ENCODE measurements around the gene LPIN1.
"Not testable (repeated sequence)": the region's sequence is repeated elsewhere in the genome, so short reads cannot be mapped to it uniquely, and the experiment has no call there.

LPIN1 gene

DNA sequence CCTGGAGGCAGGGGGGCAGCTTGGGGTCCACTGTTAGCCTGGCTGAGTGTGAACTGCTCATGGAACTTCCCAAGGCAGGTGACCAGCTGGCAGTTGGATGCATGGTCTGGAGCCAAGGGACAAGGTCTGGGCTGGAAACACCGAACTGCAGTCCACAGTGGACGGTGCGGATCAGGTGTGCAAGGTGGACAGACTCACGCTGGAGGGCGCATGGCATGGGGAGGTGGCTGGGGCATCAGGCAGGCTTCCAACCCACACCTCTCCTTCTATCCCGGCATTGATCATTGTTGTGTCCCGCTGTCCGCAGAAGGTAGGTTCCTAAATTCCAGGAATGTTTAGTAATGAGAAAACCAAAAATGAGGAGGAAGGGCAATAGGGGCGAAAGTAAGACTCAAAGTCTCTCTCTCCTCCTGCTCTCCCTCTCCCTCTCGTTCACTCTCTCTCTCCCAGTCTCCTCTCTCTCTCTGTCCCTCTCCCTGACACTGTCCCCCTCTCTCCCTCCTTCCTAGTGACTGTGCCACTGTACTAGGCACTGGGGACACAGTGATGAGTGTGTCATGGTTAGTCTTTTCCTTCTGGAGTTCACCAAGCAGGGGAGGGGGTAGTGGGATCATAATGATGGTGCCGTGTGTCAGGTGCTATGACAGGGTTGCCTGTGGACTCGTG, 30.3 kb upstream of the LPIN1 start:
- DNase-seq (ENCODE audit: low read depth in 2 of 2), result no peak

DNA sequence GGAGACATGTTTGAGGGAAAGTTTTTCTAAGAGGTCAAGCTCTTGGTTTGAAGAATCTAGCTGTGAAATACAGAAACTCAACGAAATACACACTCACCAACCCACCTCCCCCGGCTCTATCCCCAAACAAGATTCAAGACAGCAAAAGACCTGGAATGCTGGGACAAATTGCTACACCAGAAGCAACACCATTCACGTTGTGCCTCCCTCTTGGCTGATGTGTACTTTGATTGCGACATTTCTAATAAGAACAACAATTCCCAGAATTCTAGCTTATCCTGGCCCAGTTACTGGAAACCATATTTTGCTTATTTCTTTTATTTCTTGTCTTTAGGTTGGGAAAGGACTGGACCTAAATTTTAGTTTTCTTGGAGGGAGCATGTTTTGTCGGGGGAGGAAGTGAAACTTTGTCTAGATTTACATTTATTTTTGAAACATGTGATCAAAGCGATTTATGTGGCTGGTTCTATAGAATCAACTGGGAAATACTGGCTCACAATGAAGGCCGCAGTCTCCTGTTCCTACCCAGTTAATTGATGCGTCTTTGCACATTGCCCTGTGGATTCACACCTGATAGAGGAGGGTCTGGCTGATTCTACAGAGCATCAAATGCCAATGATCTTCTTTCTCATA, 29.6 kb upstream of the LPIN1 start:
- no peak for DNase-seq (ENCODE audit: low read depth in 2 of 2)

DNA sequence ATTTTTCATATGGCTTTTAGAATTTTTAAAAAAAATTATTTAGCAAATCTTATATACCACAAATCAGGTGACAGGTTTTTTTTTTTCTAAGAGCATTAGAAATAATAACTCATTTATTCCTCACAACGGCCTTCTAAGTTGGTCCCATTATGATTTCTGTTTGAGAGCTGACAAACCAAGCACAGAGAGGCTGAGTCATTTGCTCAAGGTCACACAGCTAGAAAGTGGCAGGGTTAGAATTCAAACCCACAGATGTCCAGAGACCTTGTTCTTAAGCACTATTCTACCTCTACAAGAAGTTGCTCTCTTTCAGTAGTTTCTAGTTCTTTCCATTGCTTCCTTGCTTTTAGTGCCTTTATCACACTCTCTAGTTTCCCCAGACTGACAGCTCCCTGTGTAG, 28.8 kb upstream of the LPIN1 start:
- no peak for DNase-seq (ENCODE audit: low read depth in 2 of 2)

DNA sequence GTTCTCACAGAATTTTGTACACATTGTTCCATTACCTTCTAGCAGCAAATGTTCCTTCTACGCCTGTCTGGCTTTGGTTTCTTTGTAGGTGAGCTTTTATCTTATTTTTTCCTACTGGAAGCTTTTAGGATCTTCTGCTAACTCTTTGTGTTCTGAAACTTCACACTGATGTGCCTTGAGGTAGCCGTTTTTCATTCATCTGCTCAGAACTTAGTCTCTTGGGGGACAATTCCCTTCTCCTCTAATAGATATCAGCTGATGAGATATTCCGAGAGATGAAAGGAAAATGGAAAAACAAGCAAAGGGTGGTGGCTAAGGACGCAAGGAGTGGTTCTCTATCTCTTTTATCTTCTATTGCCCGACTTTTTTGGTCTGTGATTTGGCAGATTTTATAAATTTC, 27.8 kb upstream of the LPIN1 start:
- no peak for DNase-seq (ENCODE audit: low read depth in 2 of 2)

DNA sequence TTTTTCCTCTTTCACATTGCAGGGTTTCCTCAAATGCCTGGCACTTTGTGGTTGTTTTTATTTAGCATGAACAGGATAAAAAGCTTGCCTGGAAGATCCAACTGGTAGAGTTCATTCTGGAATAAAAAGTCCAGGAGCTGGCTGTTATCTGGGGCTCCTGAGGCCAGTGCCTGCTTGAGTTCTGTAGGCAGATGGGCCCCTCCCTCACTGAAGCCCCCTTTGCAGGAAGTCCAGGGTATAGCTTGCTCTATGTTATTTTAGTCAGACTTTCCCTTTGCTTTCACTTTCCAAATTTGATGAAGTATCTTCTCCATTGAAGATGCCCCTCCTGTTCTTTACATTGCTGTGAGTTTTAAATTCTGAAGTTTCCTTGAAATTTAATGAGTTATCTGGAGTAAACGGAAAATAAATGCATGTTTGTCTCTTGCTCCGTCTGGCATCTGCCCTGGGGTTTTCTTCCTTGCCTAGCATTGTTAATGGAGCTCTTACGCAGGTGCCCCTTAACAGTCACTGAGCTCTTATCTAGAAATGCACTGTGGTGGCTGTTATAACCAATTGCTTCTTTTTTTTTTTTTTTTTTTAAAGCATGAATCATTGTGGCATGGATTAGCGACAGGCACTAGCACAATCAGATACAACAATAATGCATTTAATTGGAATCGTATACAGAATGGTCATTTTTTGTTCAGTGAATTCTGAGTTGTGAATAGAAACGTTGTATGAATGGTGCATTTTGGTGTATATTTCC, 27.0 kb upstream of the LPIN1 start:
- no peak for DNase-seq (ENCODE audit: low read depth in 2 of 2)

DNA sequence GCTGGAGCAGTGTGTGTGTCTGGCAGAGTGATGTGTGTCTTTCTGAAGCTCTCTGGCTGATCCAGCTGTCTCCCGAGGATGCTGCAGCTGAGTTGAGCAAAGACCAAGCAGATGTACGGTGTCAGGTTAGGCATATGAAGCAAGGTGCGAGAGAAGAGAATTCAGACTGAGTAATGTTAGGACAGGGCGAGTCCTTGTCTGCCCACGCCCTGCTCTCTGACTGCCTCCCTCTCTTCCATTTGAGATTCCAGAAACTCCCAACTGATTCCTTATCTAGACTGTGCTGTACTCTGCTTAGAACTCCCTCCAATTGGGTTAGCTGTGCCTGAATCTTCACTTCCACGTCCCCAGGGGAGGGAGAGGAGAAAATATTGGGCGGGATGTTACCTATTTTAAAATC, 25.7 kb upstream of the LPIN1 start:
- no peak for DNase-seq (ENCODE audit: low read depth in 2 of 2)

DNA sequence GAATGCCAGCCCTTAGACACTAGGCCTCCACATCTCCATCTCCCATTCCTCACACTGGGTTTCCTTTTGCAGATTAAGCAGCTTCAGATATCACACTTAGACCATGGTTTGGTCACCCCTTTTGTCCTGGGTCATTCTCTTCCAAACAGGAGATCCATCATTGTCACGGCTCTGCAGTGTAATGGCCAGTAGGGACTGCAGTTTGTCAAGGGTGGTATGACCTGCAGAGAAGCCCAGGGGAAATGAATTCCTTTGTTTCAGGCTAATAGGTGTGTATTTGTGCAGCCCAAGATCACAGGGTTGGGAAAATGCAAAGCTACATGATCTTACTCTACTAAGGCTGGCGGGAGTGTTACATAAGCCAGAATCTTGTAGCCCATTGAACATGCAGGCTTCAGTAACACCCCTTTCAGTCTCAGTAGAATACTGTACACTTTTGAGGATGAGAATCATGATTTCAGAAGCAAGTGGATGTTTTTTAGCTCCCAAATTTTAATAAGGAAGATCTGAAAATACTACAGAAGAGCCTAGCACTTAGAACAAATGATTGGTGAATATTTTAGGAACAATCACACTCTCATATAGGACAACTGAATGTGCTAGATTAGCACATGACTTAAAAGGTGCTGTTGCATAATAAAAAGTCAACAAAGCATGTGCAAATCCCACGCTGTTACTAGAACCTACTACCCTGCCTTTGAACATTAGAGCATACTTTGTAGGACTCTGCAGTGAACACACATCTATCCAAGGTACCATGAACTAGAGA, 24.0 kb upstream of the LPIN1 start:
- DNase-seq (ENCODE audit: low read depth in 2 of 2), result no peak

DNA sequence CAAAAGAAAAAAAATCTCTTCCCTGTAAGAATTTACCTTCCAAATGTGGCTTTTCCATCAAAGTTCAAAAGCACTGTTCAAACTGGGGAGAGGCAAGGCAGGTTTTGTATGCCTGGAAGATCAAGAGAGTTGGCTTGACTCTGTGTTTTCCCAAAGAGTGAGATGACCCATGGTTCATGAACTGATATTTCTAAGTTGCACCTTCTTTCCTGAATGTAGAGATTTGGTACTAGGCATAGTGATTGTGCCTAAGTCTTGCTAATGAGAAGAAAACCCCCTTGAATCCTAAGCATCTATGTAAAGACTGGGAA, 23.4 kb upstream of the LPIN1 start:
- DNase-seq (ENCODE audit: low read depth in 2 of 2), result no peak

DNA sequence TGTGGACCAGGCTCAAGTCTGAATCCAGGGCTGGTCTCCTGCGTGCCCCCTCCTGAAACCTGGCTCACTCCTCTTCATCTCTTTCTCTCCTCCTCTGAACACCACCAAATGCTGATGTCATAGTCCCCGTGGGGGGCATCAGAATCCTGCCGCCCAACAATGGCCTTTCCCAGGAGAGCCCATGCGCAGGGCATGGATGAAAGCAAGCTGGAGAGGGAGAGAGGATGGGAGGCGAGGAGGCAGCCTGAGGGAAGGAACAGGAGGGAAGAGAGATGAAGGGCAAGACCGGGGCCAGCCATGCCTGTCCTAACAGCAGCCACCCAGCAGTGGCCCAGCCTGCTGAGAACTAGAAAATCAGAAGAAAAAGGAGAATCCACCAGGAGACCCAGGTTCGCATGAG, 22.3 kb upstream of the LPIN1 start:
- DNase-seq (ENCODE audit: low read depth in 2 of 2), result no peak

DNA sequence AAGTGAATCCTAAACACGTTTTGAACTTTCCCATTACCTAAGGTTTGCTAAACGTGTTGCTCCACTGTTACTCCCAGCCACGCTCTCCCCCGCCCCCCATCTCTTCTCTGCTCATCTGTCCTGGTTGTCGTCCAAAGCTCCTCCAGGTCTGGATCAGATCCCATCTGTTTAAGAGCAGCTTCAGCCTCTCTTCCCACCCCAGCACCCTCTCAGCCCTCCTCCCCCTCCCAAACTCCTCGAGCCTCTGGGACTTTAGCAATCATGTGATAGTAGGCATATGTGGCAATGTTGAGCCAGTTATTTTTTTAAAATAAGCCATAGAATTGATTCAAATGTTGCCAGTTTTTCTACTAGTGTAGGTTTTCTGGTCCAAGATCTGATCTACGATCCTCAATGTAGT, 20.0 kb upstream of the LPIN1 start:
- DNase-seq (ENCODE audit: low read depth in 2 of 2), result no peak

DNA sequence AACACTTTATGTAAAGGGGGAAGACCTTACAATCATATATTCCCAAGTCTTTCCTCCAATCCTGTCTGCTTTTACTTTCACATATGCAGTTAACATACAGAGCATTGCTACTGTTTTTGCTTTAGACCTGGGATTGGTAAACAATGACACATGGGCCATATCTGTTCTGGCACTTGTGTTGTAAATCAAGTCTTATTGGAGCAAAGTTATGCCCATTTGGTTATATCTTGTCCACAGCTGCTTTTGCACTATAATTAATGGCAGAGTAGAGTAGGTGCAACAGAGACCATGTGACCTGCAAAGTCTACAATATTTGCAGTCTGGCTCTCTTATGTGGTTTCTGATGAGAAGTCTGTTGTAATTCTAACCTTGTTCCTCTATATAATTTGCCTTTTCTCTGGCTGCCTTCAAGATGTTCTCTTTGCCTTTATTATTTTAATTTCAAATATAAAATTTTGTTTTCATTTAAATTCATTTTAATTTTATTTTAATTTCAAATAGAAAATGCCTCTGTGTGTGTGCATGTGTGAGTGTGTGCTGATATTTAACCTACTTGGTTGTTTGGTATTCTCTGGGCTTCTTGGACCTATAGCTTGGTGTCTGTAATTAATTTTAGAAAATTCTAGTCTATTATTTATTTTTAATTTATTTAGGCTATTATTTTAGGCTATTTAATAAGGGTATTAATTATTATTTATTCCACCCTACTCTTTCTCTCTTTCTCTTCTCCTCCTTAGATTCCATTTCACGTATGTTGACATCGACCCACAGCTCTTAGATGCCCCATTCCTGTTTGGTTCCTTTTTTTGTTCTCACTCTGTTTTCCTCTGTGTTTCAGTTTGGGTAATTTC, 16.8 kb upstream of the LPIN1 start:
- DNase-seq (ENCODE audit: low read depth in 2 of 2), result no peak

DNA sequence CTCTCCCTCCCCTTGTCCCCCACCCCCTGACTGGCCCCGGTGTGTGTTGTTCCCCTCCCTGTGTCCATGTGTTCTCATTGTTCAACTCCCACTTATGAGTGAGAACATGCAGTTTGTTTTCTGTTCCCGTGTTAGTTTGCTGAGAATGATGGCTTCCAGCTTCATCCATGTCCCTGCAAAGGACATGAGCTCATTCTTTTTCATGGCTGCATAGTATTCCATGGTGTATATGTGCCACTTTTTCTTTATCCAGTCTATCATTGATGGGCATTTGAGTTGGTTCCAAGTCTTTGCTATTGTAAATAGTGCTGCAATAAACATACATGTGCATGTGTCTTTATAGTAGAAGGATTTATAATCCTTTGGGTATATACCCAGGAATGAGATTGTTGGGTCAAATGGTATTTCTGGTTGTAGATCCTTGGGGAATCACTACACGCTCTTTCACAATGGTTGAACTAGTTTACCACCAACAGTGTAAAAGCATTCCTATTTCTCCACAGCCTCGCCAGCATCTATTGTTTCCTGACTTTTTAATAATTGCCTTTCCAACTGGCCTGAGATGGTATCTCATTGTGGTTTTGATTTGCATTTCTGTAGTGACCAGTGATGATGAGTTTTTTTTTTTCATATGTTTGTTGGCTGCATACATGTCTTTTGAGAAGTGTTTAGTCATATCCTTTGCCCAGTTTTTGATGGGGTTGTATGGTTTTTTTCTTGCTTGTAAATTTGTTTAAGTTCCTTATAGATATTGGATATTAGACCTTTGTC, 15.0 kb upstream of the LPIN1 start:
- DNase-seq (ENCODE audit: low read depth in 2 of 2), result not testable (repeated sequence)

DNA sequence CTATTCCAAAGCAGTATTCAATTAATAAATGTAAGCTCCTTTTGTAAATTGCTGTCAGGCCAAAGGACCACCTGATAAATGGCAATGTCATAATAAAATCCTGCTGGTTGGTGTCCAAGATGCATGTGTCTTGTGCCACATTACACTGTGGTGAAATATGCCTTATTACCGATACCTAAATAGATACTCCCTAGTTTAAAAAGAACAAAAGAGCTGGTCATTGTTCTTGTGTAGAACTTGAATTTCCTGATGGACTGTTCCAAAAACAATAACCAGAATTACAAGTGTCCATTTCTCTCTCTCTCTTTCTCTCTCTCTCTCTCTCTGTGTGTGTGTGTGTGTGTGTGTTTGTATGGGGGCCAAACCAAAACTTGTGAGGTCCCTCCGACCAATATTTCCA, 13.8 kb upstream of the LPIN1 start:
- DNase-seq (ENCODE audit: low read depth in 2 of 2), result no peak

DNA sequence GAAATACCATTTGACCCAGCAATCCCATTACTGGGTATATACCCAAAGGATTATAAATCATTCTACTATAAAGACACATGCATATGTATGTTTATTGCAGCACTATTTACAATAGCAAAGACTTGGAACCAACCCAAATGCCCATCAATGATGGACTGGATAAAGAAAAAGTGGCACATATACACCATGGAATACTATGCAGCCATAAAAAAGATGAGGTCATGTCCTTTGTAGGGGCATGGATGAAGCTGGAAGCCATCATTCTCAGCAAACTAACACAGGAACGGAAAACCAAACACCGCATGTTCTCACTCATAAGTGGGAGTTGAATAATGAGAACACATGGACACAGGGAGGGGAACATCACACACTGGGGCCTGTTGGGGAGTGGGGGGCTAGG, 8.6 kb upstream of the LPIN1 start:
- not testable (repeated sequence) for DNase-seq (ENCODE audit: low read depth in 2 of 2)

DNA sequence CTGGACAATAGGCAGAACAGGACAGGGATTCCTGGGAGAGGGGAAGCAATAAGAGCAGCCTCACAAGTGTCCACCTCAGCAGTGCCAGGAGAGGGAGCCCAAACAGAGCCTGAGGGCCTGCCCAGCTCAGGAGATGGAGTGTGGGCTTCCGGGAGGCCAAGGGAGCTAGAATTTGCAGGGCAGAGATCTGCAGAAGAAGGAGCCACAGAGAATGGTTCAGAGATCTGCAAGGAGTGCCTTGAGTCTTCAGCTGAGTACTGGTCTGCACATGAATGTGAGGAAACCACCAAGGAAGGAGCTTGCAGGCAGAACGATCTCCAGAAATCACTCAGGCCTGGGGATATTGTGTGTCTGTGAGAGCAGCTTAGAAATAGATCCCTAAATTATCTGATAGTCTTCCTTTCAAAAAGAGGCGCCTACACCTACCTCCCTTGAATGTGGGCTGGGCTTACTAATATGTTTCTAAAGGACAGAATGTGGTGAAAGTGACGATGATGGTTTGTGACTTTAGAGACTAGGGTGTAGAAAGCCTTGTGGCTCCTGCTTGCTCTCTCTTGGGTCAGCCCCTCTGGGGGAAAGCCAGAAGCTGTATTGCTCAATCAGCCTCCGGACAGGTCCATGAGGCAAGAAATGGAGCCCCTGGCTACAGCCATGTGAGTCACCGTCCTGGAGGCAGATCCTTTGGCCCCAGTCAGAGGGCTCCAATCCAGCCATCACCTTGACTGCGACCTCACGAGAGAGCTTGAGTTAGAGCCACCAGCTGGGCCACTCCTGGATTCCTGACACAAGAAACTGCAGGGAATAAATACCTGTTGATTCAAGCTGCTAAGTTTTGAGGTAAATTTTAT, 7.6 kb upstream of the LPIN1 start:
- DNase-seq (ENCODE audit: low read depth in 2 of 2), result no peak

DNA sequence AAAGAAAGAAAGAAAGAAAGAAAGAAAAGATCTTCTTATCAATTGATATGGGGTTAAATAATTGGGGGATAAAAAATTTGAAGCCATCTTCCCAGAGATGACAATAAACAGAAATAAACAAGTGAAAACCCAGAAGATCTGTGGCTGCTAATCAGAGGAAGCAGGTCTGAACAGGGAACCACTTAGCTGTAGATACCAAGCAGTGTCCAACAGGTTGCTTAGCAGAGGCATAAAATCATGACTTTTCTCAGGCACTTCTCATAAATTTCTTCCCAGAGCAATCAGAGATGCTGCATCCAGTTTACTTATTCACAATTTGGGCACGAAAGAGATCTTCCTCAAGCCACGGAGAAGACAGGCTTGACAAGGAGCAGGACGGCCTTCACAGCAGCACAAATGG, 5.7 kb upstream of the LPIN1 start:
- no peak for DNase-seq (ENCODE audit: low read depth in 2 of 2)

DNA sequence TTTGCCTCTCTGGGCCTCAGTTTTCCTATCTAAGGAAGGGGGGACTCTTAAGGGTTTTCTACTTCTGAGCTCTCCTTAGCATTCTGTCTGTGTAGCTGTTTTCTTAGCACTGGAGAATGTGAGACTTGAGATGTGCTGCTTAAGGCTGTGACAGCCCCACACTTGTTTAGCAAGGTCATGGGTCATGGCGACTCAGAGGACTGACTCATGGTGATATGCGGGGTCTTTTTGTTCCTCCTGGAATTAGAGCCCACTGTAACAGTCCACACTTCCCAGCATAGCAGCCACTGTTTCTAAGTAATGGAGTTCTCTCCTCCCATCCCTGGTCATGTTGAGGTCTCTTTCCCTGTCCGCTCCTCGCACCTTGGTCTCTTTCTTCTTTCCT, 4.1 kb upstream of the LPIN1 start:
- DNase-seq (ENCODE audit: low read depth in 2 of 2), result no peak

DNA sequence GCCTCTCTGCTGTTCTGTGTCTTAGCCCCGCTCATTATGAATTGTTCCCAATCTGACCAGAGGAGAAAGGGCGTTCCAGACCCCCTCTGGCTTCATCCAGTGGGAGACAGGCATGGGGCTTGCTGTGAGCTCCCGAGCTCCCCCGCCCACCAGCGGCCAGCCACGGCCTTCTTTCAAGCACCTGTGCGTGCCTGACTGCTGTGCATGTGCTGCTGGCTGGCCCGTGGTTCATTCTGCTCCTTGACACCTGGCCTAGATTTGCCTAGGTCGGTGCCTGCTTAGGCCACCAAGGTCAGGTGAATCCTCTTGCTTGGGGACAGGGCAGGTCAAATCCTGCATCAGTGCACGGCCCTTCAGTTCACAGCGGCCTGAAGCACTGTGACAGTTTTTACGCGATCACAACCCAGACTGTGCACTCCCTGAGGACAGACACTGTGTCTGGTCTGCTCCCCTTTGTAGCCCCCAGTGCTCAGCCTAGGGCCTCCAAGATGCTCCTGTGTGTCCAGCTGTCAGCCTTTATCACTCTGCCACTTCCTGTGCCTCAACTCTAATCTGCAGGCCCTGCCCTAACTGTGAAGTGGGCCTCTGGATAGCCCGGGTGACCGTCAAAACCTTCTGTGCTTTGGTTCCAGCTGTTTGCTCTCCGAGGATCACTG, 3.6 kb upstream of the LPIN1 start:
- DNase-seq (ENCODE audit: low read depth in 2 of 2), result no peak

DNA sequence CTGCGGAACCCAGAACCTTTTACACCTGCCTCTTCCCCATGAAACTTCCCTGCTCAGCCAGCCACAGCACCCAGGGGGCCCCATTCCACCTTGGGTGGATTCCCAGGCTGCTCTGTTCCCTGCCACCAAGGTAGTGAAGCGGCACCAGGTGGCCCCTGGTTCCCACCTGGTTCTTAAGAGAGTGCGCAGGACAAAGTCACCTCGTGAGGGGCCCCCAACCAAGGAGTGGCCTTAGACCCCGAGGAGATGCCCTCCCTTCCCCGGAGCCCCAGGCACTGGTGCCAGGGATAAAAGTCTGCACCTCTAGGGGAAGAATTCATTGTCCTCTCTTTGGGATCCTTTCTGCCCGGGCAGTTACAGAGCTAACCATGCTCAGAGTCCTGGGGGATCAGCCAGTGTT, 3.1 kb upstream of the LPIN1 start:
- DNase-seq (ENCODE audit: low read depth in 2 of 2), result no peak
